ENCODE data around the gene VPS33B. TPM values are rescaled to one million over a fixed set of nuclear protein-coding genes. Genes with fewer than 3 reads are reported as not detected.

Gene VPS33B
- 13.7 and 16.6 TPM in 2 replicates for total RNA-seq (2014; rRNA removed; shearing (Covaris generic))

DNA sequence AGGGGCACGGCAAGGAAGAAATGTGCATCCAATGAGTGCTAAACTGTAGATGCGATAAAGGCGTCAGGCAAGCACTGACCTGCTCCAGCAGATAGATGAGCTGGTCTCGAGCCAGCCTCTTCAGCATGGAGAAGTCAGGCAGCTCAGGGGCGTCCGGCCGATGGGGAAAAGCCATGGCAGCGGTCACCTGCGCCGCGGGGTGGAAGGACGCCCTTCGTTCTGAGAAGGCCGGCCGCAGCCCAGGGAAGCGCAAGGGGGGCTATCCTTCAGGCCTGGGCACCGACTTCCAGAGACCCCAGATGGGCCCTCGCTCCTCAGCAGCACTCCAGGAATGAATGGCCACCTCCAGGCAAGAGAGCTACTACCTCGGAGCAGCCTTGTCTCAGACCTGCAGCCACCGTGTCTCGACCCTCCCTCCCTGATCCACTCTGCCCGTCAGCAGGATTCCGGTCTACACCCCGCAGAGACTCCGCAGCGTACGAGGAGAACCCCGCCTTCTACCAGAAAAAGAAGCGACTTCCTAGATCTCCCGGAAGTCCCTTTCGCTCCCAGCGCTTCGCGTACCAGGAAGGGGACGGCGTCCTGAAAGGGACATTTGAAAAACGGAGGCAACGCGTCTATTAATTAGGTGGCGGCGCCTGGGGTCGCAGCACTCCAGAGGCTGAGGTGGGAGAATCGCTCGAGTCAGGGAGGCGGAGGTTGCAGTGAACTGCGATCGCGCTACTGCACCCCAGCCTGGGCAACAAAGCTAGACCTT is at the start of gene VPS33B:
Gene VPS33B (minus strand): TSS at position 520 of the 757 bp plus-strand sequence. CDS start 345 bp downstream, at position 175.
- Histone ChIP-seq H3K27me3 (ENCODE audit: control insufficient read depth, insufficient read depth, low read length) (no peaks in the 10 kb centered on the region), H3K4me3 (ENCODE audit: insufficient read depth, low read depth, low read length) (peak within 1 kb of the TSS; percentile 91), H3K36me3 (replicated peaks; ENCODE audit: control insufficient read depth, insufficient read depth, low read length) (no peaks in the 10 kb centered on the region; the same call in 1 of the 2 replicates)
- peak; percentile 87 for DNase-seq

DNA sequence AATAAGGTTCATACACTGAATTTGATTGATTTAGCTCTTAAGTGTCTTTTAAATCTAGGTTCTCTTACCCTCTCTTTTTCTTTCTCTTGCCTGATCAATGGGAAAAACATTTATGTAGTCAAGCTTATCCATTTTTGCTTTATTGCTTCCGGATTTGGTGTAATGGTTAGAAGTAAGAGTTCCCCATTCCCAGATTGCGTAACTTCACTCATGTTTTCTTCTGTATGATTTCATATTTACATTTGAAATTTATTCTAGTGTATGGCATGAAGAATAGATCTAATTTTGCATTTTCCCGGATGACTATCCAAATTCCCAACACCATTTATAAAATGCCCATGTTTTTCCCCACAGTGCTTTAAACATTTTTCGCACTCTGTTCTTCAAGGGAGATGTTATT is 49.8 kb upstream of the VPS33B start:
- Histone ChIP-seq H3K36me3 (replicated peaks; ENCODE audit: control insufficient read depth, insufficient read depth, low read length) (no peaks in the 10 kb centered on the region), H3K4me3 (ENCODE audit: insufficient read depth, low read depth, low read length) (no peak overlapping the region), H3K27me3 (ENCODE audit: control insufficient read depth, insufficient read depth, low read length) (no peaks in the 10 kb centered on the region)
- no peak for DNase-seq

DNA sequence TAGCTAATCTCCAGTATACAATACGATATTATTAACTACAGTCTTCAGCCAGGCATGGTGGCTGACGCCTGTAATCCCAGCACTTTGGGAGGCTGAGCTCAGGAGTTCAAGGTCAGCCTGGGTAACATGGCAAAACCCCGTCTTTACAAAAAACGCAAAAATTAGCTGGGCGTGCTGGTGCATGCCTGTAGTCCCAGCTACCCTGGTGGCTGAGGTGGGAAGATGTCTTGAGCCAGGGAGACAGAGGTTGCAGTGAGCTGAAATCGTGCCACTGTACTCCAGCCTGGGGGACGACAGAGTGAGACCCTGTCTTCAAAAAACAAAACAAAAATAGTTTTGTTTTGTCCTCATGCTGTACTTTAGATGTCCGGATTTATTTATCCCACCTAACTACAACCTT is 48.5 kb upstream of the VPS33B start:
- no peaks in the 10 kb centered on the region for H3K27me3 ChIP-seq (ENCODE audit: control insufficient read depth, insufficient read depth, low read length)
- no peak for DNase-seq

DNA sequence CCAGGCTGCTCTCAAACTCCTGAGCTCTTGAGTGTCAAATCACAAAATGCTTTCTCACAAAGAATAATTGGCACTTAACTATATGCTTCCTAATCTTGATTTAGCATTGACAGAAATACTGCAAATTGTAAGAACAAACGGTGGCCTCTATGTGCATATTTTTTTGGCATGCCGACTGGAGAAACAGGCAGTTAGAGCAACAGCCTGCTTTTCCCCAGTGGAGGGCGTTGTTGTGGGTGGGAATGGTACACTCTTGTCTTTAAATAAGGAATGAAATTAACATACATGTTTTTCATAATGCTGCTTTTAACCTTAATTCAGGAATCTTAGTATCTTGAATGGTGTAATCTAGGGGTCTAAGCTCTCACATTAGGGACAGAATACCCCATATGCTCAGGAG is 46.6 kb upstream of the VPS33B start:
- no peak for DNase-seq
- Histone ChIP-seq H3K4me3 (ENCODE audit: insufficient read depth, low read depth, low read length) (no peak overlapping the region), H3K36me3 (replicated peaks; ENCODE audit: control insufficient read depth, insufficient read depth, low read length) (no peaks in the 10 kb centered on the region), H3K27me3 (ENCODE audit: control insufficient read depth, insufficient read depth, low read length) (no peaks in the 10 kb centered on the region)

More for the DNA sequence above, 48.5 kb upstream of the VPS33B start:
- no peak overlapping the region for H3K4me3 ChIP-seq (ENCODE audit: insufficient read depth, low read depth, low read length)
- no peaks in the 10 kb centered on the region for H3K36me3 ChIP-seq (replicated peaks; ENCODE audit: control insufficient read depth, insufficient read depth, low read length)

DNA sequence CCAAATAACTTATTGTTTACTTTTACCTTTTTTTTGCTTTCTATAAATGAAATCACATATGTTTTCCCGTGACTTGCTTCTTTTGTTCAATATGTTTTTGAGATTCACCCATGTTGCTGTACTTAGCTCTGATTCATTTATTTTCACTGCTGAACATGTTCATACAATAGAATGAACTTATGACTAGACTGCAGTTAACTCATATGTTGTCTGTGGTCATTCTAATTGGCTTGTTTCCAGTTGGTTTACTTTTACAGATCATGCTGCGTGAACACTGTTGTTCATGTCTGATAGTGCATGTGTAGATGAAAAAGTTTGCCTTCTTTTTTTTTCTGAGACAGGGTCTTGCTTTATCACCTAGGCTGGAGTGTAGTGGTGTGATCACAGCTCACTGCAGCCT is 46.0 kb upstream of the VPS33B start:
- no peaks in the 10 kb centered on the region for H3K36me3 ChIP-seq (replicated peaks; ENCODE audit: control insufficient read depth, insufficient read depth, low read length)
- no peaks in the 10 kb centered on the region for H3K27me3 ChIP-seq (ENCODE audit: control insufficient read depth, insufficient read depth, low read length)
- no peak for DNase-seq
- no peak overlapping the region for H3K4me3 ChIP-seq (ENCODE audit: insufficient read depth, low read depth, low read length)

DNA sequence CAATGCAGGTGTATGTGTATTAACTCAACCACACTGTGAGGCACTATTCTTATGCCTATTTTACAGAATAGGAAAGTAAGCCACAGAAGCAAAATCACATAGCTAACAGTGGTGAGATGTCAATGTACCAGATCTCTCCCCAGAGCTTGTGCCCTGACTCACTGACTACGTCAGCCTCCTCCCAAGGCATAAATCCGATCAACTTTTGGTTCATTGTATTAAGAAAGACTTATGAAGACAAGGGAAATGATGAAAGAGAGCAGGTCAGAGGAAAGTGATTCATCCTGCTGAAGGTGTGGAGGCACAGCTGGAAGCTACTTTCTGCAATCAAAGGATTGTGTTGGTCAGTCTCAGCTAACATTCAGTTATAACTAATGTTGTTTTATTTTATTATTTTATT is 44.6 kb upstream of the VPS33B start:
- no peak for DNase-seq
- H3K36me3 ChIP-seq (replicated peaks; ENCODE audit: control insufficient read depth, insufficient read depth, low read length) = no peaks in the 10 kb centered on the region
- no peak overlapping the region for H3K4me3 ChIP-seq (ENCODE audit: insufficient read depth, low read depth, low read length)
- no peaks in the 10 kb centered on the region for H3K27me3 ChIP-seq (ENCODE audit: control insufficient read depth, insufficient read depth, low read length)

DNA sequence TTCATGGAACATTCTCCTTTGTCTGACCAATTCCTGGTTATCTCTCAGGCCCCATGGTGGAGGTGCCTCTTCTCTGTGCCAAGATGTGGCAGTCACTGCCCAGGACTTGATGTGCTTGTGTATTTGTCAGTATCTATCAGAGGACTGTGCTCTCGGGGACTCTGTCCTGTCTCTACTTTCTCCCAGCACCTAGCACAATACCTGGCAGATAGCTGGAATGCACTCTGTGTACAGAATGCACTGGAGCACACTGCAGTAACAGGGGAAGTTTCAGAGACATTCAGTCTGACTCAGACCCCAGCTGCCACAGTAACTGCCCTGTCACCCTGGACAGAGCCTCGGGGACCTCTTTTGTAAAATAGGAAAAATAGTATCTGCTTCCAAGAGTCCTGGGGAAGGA is 43.1 kb upstream of the VPS33B start:
- no peak overlapping the region for H3K4me3 ChIP-seq (ENCODE audit: insufficient read depth, low read depth, low read length)
- no peaks in the 10 kb centered on the region for H3K27me3 ChIP-seq (ENCODE audit: control insufficient read depth, insufficient read depth, low read length)
- H3K36me3 ChIP-seq (replicated peaks; ENCODE audit: control insufficient read depth, insufficient read depth, low read length) = no peaks in the 10 kb centered on the region
- no peak for DNase-seq

DNA sequence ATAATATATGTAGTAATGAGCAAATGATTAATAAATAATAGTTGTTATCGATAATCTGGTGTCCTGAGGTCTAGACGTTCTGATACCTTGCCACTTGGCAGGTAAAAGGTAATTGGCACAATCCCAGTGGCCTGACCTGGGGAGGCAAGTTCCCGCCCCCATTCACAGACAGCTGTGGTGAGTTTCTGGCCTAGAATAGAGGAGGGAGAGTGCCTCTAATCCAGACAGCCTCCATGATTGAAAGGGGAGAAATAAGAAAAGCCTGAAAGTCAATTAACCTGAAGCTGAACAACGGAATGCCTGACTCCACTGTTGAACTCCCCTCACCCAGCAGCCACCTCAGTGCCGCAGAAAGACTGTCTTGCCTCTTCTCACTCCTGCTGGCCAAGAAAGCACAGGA is 39.6 kb upstream of the VPS33B start:
- no peaks in the 10 kb centered on the region for H3K27me3 ChIP-seq (ENCODE audit: control insufficient read depth, insufficient read depth, low read length)
- H3K36me3 ChIP-seq (replicated peaks; ENCODE audit: control insufficient read depth, insufficient read depth, low read length) = no peaks in the 10 kb centered on the region
- no peak overlapping the region for H3K4me3 ChIP-seq (ENCODE audit: insufficient read depth, low read depth, low read length)
- DNase-seq = no peak

DNA sequence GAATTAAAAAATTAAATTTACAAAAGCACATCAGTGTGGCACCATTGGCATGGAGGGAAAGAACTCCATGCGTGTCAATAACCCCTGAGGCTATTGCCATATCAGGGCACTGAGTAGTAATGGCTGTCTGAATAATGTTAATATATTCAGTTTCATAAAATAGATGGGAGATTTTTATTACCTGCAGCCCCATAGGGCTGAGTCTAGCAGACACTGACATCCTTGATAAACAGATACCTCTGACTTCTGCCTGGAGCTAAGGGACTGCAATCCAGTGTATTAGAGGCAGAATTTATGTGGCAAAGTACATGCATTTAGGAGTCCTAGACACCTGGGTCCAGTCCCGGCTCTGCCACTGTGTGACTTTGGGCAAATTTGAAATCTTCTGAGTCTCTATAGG is 38.8 kb upstream of the VPS33B start:
- Histone ChIP-seq H3K4me3 (ENCODE audit: insufficient read depth, low read depth, low read length) (no peak overlapping the region), H3K36me3 (replicated peaks; ENCODE audit: control insufficient read depth, insufficient read depth, low read length) (no peaks in the 10 kb centered on the region), H3K27me3 (ENCODE audit: control insufficient read depth, insufficient read depth, low read length) (peaks cover 1% of the 10 kb centered on the region; the same call in 1 of the 2 replicates)
- no peak for DNase-seq

DNA sequence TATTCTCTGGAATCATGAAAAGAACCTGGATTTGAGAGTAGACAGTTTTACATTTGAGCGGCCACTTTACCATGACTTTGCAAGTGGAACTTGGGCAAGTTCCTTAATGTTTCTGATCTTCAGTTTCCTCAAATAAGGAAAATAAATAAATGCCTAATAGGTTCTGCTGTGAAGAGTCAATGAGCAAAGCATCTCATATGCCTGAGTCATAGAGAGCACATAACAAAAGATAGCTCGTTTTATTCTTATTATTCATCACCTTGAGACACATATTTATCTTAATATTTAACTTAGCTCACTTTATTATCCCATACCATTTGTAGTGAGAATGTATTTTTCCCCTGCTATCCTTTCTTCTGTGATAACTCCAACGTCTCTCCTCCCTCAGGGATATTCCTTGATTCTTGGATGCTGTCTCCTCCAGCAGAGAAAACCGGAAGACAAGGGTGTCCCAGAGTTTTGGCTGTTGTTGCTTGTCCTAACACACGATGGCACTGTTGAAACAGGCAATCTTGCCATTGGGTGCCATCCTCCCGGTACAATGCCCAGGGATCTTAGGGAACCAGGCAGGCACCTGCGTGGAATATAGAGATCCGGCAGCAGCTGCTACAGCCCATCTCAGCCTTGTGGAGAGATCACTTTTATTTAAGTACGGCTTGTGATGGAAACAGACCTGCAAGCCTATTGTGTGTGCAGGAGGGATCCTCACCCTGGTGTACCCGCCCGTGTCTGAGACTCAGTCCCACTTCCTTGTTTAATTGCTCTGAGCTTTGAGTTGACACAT is 33.3 kb upstream of the VPS33B start:
- peaks cover 1% of the 10 kb centered on the region; the same call in 1 of the 2 replicates for H3K27me3 ChIP-seq (ENCODE audit: control insufficient read depth, insufficient read depth, low read length)
- H3K36me3 ChIP-seq (replicated peaks; ENCODE audit: control insufficient read depth, insufficient read depth, low read length) = no peaks in the 10 kb centered on the region

DNA sequence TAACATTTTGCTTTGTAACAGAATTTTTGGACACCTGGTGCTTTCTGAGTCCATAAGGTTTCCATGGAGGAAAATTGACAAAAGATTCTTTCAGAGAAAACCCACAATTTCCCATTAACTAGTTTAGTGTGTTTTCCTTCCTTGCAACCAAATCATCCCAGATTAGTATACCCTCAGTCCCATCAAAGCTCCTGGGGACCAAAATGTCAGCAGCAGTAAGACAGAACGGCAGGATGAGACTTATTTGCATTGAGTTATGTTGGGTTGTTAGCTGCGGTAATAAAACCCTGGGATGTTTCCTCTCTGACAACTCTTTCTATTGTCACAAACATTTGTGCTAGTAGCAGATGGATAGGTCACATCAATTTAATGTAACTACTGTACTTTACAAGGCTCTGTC is 32.4 kb upstream of the VPS33B start:
- peaks cover 1% of the 10 kb centered on the region; the same call in 1 of the 2 replicates for H3K27me3 ChIP-seq (ENCODE audit: control insufficient read depth, insufficient read depth, low read length)
- DNase-seq = no peak
- H3K4me3 ChIP-seq (ENCODE audit: insufficient read depth, low read depth, low read length) = no peak overlapping the region
- H3K36me3 ChIP-seq (replicated peaks; ENCODE audit: control insufficient read depth, insufficient read depth, low read length) = no peaks in the 10 kb centered on the region

More for the DNA sequence above, 33.3 kb upstream of the VPS33B start:
- peak; percentile 83 for DNase-seq
- H3K4me3 ChIP-seq (ENCODE audit: insufficient read depth, low read depth, low read length) = no peak overlapping the region

DNA sequence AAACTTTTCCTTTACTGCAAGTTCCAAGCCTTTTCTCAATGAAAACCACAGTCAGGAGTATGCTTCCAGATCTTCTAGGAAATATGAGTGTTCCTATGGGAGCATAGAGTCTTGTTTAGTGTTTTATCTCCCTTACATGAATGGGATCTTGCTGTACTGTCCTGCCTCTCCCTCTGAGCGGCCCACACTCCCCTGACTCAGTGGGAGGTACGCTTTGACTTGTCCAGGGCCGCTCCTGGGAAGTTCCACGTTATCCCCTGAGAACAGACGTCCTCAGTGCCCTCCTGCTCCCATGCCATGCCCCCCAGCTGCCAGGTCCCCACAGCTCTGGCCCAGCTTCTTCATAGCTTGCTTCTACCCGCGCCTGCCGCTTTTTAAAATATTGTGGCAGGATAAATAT is 28.9 kb upstream of the VPS33B start:
- H3K27me3 ChIP-seq (ENCODE audit: control insufficient read depth, insufficient read depth, low read length) = no peaks in the 10 kb centered on the region; the same call in 1 of the 2 replicates

DNA sequence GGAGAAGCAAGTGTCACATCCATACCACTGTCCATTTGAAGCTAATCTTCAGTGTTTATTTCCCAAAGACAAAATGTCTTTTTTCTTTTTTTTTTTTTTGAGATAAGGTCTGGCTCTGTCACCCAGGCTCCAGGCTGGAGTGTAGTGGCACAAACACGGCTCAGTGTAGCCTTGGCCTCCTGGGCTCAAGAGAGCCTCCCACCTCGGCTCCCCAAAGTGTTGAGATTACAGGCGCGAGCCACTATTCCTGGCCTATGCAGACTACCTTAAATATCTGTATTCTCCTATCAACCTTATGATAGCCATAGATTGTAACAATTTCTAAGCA is 27.7 kb upstream of the VPS33B start:
- DNase-seq = no peak
- Histone ChIP-seq H3K36me3 (replicated peaks; ENCODE audit: control insufficient read depth, insufficient read depth, low read length) (no peaks in the 10 kb centered on the region), H3K27me3 (ENCODE audit: control insufficient read depth, insufficient read depth, low read length) (no peaks in the 10 kb centered on the region; the same call in 1 of the 2 replicates)

More for the DNA sequence above, 28.9 kb upstream of the VPS33B start:
- Histone ChIP-seq H3K4me3 (ENCODE audit: insufficient read depth, low read depth, low read length) (no peak overlapping the region), H3K36me3 (replicated peaks; ENCODE audit: control insufficient read depth, insufficient read depth, low read length) (no peaks in the 10 kb centered on the region)
- no peak for DNase-seq

DNA sequence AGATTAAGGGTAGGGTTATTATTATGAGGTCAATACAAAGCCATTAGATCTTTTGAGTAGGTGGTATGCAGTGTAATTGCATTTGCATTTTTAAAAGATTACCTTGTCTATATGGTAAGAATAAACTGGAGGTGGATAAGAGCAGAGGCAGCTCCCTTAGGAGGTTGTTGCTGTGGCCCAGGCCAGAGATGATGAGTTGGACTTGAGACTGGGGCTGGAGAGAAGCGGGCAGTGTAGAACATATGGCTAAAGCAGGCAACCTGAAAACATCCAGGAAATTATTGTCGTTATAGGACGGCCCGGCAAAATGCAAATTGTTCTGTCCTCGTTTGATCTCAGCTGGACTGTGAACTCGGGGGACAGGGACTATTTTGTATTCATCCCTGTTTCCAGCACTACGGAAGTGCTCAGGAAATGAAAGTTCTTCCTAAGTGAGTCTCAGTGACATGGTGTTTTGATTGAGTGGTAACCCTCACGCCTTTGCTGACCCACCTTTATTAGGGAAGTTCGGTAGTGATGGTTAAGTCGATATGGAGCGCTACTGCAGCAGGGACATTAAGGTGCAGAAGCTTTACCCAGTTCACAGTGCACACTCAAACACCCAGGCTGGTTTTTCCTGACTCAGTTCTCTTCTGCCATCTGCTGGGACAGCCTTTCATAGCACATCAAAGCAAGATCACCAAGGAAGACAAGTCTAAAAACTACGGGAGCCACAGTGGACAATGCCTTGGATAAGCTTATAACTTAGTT is 27.2 kb upstream of the VPS33B start:
- H3K4me3 ChIP-seq (ENCODE audit: insufficient read depth, low read depth, low read length) = no peak overlapping the region
- H3K27me3 ChIP-seq (ENCODE audit: control insufficient read depth, insufficient read depth, low read length) = no peaks in the 10 kb centered on the region; the same call in 1 of the 2 replicates
- DNase-seq = peak; percentile 56
- no peaks in the 10 kb centered on the region for H3K36me3 ChIP-seq (replicated peaks; ENCODE audit: control insufficient read depth, insufficient read depth, low read length)

More for the DNA sequence above, 27.7 kb upstream of the VPS33B start:
- H3K4me3 ChIP-seq (ENCODE audit: insufficient read depth, low read depth, low read length) = no peak overlapping the region
